ENCODE results near the gene CAMSAP1.

DNA sequence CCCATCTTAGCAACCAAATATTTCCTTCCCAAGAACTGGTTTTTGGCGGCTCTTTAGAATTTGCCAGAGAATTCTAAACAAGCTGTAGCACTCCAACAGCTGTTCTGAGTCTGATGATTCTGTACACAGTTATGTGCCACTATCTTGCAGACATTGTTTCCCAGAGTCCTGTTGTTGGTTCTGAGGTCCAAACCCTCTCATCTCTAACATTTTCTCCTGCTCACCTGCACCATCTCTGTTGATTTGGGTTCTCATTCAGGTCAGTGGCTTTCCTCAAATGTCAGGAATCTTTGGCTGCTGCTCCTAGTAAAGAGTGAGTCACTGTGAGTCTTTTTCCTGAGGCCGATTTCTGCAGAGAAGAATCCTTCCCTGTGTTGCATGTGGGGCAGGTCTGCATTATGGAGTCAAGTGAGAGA lies 50.0 kb downstream of the CAMSAP1 start:
- TF ChIP-seq, protein P1, sequence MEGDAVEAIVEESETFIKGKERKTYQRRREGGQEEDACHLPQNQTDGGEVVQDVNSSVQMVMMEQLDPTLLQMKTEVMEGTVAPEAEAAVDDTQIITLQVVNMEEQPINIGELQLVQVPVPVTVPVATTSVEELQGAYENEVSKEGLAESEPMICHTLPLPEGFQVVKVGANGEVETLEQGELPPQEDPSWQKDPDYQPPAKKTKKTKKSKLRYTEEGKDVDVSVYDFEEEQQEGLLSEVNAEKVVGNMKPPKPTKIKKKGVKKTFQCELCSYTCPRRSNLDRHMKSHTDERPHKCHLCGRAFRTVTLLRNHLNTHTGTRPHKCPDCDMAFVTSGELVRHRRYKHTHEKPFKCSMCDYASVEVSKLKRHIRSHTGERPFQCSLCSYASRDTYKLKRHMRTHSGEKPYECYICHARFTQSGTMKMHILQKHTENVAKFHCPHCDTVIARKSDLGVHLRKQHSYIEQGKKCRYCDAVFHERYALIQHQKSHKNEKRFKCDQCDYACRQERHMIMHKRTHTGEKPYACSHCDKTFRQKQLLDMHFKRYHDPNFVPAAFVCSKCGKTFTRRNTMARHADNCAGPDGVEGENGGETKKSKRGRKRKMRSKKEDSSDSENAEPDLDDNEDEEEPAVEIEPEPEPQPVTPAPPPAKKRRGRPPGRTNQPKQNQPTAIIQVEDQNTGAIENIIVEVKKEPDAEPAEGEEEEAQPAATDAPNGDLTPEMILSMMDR (IDR thresholded peaks at IDR 0.05): no peak
- no peak for TF ChIP-seq POLR2A (IDR thresholded peaks at IDR 0.05)

Measured in lower leg skin (tissue), 3 donors.